Breast epithelium (tissue), 3 donors: ENCODE results near the gene SAMD8.
A peak's percentile ranks its signal among the peaks of the same experiment; 100 is the strongest.

Experiments
- CTCF ChIP-seq, 3 donors: fragments of 450-650 bp; IDR thresholded peaks; one replicate each; pipeline ENCODE4 v1.5.1; 2016 to 2017; ENCODE audit warnings: antibody characterized with exemption in 3 of 3, mild to moderate bottlenecking in 3 of 3, moderate library complexity in 3 of 3
- POLR2A ChIP-seq: fragments of 450-650 bp; IDR thresholded peaks from one replicate; pipeline ENCODE4 v1.6.1; 2016; ENCODE audit warnings: antibody characterized with exemption, mild to moderate bottlenecking, moderate library complexity
- POLR2AphosphoS5 ChIP-seq, 3 donors: sonication (generic); formaldehyde crosslinking; IDR thresholded peaks; one replicate each; pipeline ENCODE4 v1.6.1; 2017; ENCODE audit warnings: antibody characterized with exemption in 3 of 3

- TF ChIP-seq POLR2A: no peak
- peak in 2 of 3 donors; percentile 61 to 66 for TF ChIP-seq CTCF (IDR thresholded peaks at IDR 0.05)
- no peak for TF ChIP-seq POLR2AphosphoS5 (IDR thresholded peaks at IDR 0.05)
These were observed 76.5 kb downstream of the SAMD8 start for GRCh38 chr10:75187961-75188426.
